ENCODE data around the gene MRGPRE.

The MRGPRE gene

DNA sequence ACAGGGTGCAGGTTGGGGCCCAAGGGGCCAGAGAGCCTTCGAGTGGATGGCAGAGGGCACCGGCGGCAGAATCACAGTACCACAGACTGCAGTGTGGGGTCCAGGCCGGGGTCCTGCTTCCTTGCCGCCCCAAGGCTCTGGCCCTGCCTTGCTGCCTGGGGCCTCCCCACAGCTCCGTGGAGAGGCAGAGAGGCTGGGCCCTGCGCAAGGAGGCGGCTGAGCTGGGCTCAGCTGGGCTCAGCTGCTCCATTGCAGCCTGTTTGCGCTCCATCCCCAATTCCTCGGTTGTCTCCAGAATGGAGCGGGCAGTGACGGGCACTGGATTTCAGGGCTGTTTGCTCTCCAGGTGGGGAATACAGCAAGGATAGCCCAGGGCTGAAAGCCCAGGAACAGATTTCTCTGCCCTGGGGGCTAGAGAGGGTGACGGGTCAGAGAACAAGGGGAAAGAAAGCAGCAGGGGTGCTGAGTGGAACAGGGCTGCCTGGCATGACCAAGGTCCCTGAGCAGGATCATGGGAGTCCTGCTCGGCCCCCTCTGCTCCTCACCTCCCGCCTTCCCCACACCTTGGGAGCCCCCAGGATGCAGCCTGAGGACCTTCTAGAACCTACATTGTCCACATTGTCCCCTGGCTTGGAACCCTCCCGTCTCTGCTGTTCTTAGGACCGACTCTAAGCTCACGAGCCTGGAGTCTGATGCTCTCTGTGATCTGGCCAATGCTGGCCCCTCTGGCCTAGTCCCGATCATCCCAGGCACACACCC is 32.5 kb downstream of the MRGPRE start:
- CTCF ChIA-PET: no interaction called here
- no peak for DNase-seq (ENCODE audit: extremely low spot score)
- POLR2A ChIA-PET: no interaction called here
- TF ChIP-seq, protein P1, sequence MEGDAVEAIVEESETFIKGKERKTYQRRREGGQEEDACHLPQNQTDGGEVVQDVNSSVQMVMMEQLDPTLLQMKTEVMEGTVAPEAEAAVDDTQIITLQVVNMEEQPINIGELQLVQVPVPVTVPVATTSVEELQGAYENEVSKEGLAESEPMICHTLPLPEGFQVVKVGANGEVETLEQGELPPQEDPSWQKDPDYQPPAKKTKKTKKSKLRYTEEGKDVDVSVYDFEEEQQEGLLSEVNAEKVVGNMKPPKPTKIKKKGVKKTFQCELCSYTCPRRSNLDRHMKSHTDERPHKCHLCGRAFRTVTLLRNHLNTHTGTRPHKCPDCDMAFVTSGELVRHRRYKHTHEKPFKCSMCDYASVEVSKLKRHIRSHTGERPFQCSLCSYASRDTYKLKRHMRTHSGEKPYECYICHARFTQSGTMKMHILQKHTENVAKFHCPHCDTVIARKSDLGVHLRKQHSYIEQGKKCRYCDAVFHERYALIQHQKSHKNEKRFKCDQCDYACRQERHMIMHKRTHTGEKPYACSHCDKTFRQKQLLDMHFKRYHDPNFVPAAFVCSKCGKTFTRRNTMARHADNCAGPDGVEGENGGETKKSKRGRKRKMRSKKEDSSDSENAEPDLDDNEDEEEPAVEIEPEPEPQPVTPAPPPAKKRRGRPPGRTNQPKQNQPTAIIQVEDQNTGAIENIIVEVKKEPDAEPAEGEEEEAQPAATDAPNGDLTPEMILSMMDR (IDR thresholded peaks at IDR 0.05; ENCODE audit: control extremely low read depth, extremely low read depth, low read depth, missing control alignments): no peak

DNA sequence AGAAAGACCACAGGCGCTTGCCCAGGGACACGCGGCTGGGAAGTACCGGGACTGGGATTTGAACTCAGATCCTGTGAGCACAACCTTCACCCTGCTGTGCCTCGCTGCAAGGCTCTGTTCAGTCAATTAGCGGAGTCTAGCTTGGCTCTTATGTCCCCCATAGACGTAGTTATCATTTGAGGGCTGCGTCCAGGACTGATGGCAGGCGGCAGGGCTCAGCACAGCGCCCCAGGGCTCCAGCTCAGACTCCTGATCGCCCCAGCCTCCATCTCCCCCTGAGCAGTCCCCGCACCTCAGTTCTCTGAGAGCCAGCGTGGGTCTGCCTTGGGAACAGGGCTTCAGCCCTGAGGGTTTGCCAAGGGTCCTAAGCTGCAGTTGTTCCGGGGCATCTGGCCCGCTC is 33.4 kb downstream of the MRGPRE start:
- ChIA-PET CTCF (no interaction called here), POLR2A (no interaction called here)
- no peak for DNase-seq (ENCODE audit: extremely low spot score)
- TF ChIP-seq, protein P1 (IDR thresholded peaks at IDR 0.05; ENCODE audit: control extremely low read depth, extremely low read depth, low read depth, missing control alignments): no peak

DNA sequence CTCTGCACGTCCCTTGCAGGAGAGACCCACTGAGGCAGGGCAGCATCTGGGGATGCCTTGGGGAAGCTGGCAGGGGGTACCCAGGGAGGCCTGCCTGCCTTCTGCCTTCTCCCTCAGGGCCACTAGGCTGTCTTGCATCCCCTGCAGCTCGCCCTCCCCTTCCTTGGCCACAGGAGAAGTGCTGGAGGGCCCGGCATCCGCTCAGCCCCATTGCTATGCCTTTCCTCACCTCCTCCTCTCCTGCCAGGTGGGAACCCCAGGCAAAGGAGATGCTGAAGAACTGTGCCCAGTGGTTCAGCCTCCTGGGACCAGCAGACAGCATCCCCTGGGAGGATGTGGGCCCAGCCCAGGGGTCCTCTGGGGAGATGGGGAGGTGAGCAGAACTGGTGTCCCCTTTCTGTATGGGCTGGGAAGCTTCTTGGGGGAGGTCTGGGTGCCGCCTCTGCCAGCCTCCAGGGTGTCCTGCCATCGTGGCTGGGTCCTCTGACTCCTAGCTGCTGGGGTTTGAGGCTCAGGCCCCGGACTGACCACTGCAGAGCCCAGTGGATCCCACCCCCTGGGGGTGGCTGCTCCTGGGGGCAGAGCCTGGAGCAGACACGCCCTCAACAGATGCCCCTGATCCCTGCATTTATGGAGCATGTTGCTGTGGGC is 34.2 kb downstream of the MRGPRE start:
- POLR2A ChIA-PET: no interaction called here
- no peak for DNase-seq (ENCODE audit: extremely low spot score)
- CTCF ChIA-PET: no interaction called here
- TF ChIP-seq, protein P1 (IDR thresholded peaks at IDR 0.05; ENCODE audit: control extremely low read depth, extremely low read depth, low read depth, missing control alignments): no peak

DNA sequence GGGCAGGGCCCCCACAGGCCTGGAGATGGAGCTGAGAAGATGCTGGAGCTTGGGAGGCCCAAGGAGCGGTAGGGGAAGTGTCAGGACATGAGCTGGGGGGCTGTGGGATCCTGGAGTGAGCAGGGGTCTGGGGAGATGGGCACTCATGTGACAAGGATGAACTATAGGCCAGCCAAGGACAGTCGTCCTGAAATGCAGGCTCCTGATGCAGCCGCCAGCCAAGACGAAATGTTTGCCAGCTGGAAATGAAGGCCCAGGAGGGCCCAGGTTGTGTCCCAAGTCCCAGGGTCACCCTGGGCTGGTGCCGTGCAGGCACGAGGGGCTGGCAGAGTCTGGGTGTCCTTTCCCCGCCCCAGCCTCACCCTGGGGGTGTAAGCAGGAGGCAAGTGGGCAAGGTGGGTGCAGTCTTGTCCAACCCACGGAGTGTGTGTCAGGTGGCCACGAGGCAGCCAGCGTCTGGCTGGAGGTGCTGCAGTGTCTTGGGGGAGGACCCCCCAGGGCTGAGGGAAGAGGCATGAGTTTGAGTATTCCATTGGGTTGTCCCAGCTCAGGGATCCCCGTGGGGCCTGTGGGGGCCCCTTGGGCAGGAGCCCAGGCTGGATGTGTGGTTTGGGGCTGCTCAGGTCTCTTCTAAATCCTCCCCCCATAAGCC is 35.0 kb downstream of the MRGPRE start:
- CTCF ChIA-PET: no interaction called here
- TF ChIP-seq, protein P1 (IDR thresholded peaks at IDR 0.05; ENCODE audit: control extremely low read depth, extremely low read depth, low read depth, missing control alignments): no peak
- POLR2A ChIA-PET: no interaction called here
- no peak for DNase-seq (ENCODE audit: extremely low spot score)

DNA sequence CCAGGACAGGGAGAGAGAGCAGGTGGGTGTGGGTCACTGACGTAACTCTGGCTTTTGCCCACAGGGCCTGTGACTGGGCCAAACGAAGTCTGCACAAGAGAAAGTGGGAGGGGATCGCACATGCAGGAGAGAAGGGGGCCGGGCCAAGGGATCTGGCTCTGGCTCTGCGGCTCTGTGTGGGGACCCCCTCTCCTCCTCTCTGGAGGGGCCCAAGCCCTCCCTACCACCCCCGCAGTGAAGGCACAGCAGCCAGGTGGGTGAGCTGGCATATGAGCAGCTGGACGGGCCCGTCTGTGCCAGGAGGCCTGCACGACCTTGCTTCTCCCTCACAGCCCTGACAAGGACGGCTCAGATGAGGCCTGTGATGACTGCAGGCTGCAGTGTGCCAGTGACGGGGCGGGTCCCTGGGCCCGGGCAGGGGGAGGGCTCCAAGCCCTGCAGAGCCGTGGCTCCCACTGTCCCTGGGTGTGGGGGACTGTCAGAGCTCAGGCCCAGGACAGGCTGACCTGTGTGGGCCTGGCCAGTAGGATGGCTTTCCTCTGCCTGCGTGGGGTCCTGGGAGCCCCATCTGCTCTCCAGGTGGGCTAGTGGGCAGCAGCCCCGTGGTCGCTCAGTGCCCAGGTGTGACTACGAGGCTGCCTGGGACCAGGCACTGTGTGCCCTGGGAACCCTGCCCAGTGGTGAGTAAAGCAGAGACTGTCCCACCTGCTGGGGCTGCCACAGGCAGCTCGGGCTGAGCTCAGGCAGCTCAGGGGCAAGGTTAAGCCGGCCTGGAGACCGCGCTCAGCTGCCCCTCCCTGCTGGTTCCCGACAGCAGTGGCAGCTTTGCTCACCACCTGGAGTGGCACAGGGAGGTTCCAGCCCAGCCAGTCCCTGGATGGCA is 35.8 kb downstream of the MRGPRE start:
- ChIA-PET POLR2A (no interaction called here), CTCF (no interaction called here)
- DNase-seq (ENCODE audit: extremely low spot score): no peak
- TF ChIP-seq, protein P1 (IDR thresholded peaks at IDR 0.05; ENCODE audit: control extremely low read depth, extremely low read depth, low read depth, missing control alignments): no peak

Measured in GM10248 (cell line).